HCT116 (cell line): ENCODE results near the gene METTL3. TPM values are rescaled to one million over a fixed set of nuclear protein-coding genes. Genes with fewer than 3 reads are reported as not detected.

ENCODE experiments used
- ATAC-seq: fragments of 200-7000 bp; cut with Tn5 transposase; 2 replicates; pipeline ENCODE4 v1.9.1; 2020; ENCODE audit warnings: mild to moderate bottlenecking, moderate library complexity
- BruUV-seq: library from RNA; stranded (reverse); fragments of 400-500 nt; replicated peaks from 2 replicates; lab custom pipeline; 2021; lab: Mats Ljungman, UMichigan
- CTCF ChIA-PET: fragments of 300-600 bp; sonication (Branson Sonifier 250); formaldehyde crosslinking; loops from one replicate; lab custom pipeline; 2021; ENCODE audit warnings: antibody characterized with exemption; lab: Charles Lee
- POLR2A ChIA-PET: fragments of 300-600, 350-600 bp; sonication (Branson Sonifier 250); formaldehyde crosslinking; loops from one replicate; lab custom pipeline; 2021; ENCODE audit warnings: antibody characterized with exemption; lab: Charles Lee
- RAD21 ChIA-PET, 2 experiments: fragments of 300-600 bp; sonication (Branson Sonifier 250); formaldehyde crosslinking; loops; one replicate each; lab custom pipeline; 2023; ENCODE audit warnings: low total read pairs in 2 of 2; ENCODE audit not compliant: uncharacterized antibody in 2 of 2, unreplicated experiment in 2 of 2, low non-redundant PET in 1 of 2; lab: Charles Lee
- DNase-seq: peaks from one replicate; pipeline ENCODE4 v3.0.0-alpha.2; 2010; ENCODE audit warnings: low read depth, low spot score
- H2AFZ ChIP-seq: fragments of 200-600 bp; shearing (Covaris generic), sonication (generic); 2 replicates; pipeline ENCODE4 v1.6.1; 2017; ENCODE audit warnings: low read depth, mixed run types, mixed read lengths, antibody characterized with exemption, low read length; ENCODE audit not compliant: poor library complexity, severe bottlenecking
- H3K27ac ChIP-seq: 2 replicates; pipeline ENCODE4 v1.5.1; 2012; ENCODE audit warnings: low read depth, low read length
- H3K27me3 ChIP-seq: fragments of 200-600 bp; sonication (generic); 2 replicates; pipeline ENCODE4 v1.6.1; 2016; ENCODE audit warnings: mixed run types, low read length, mixed read lengths; ENCODE audit not compliant: insufficient read depth
- H3K36me3 ChIP-seq, 2 experiments: fragments of 200-500 bp in 1 of 2; fragments of 200-600 bp in 1 of 2; sonication (Bioruptor generic) in 1 of 2; sonication (generic) in 1 of 2; 2 replicates each; pipeline versions ENCODE4 v1.5.1 to v1.6.1; 2014 to 2016; ENCODE audit warnings: low read length in 2 of 2, inconsistent platforms in 1 of 2, mixed read lengths in 1 of 2, mixed run types in 1 of 2; ENCODE audit not compliant: insufficient read depth in 2 of 2, control insufficient read depth in 1 of 2
- H3K4me1 ChIP-seq, 2 experiments: fragments of 200-600 bp in 1 of 2; sonication (generic) in 1 of 2; 2 replicates each; pipeline versions ENCODE4 v1.5.1 to v1.6.1; 2012 to 2017; ENCODE audit warnings: low read length in 2 of 2, inconsistent platforms in 1 of 2, mild to moderate bottlenecking in 1 of 2, mixed read lengths in 1 of 2, mixed run types in 1 of 2, moderate library complexity in 1 of 2; ENCODE audit not compliant: insufficient read depth in 2 of 2, control insufficient read depth in 1 of 2
- H3K4me2 ChIP-seq: fragments of 200-600 bp; sonication (generic); 2 replicates; pipeline ENCODE4 v1.6.1; 2017; ENCODE audit warnings: mixed run types, low read length, mixed read lengths
- H3K4me3 ChIP-seq, 2 experiments: fragments of 200-600 bp in 1 of 2; sonication (generic) in 1 of 2; replicated peaks in 1 of 2; 2 replicates each; pipeline ENCODE4 v1.5.1; 2011 to 2016; ENCODE audit warnings: low read length in 2 of 2, control low read depth in 1 of 2, low read depth in 1 of 2, mild to moderate bottlenecking in 1 of 2, mixed read lengths in 1 of 2, mixed run types in 1 of 2
- H3K79me2 ChIP-seq: fragments of 200-600 bp; sonication (generic); 2 replicates; pipeline ENCODE4 v1.6.1; 2017; ENCODE audit warnings: mild to moderate bottlenecking, mixed run types, low read length, moderate library complexity, mixed read lengths; ENCODE audit not compliant: insufficient read depth
- H3K9ac ChIP-seq: fragments of 200-600 bp; sonication (generic); 2 replicates; pipeline ENCODE4 v1.6.1; 2016; ENCODE audit warnings: low read length, mixed read lengths
- H3K9me2 ChIP-seq: fragments of 200-600 bp; sonication (generic), shearing (Covaris generic); 2 replicates; pipeline ENCODE4 v1.6.1; 2017; ENCODE audit warnings: mixed run types, mild to moderate bottlenecking, moderate library complexity; ENCODE audit not compliant: insufficient read depth
- H3K9me3 ChIP-seq, 2 experiments: fragments of 200-500 bp in 1 of 2; fragments of 200-600 bp in 1 of 2; sonication (Bioruptor generic) in 1 of 2; sonication (generic) in 1 of 2; 2 replicates each; pipeline ENCODE4 v1.6.1; 2014 to 2017; ENCODE audit warnings: low read length in 2 of 2, mixed read lengths in 2 of 2, inconsistent platforms in 1 of 2, low read depth in 1 of 2, mild to moderate bottlenecking in 1 of 2, mixed run types in 1 of 2, moderate library complexity in 1 of 2; ENCODE audit not compliant: control insufficient read depth in 1 of 2, insufficient read depth in 1 of 2
- H4K20me1 ChIP-seq: fragments of 200-600 bp; sonication (generic), shearing (Covaris generic); 2 replicates; pipeline ENCODE4 v1.6.1; 2017; ENCODE audit warnings: mixed run types, mild to moderate bottlenecking, moderate library complexity; ENCODE audit not compliant: insufficient read depth
- ATF3 ChIP-seq: IDR thresholded peaks from 2 replicates; pipeline ENCODE4 v1.6.1; 2012
- CBX3 ChIP-seq: IDR thresholded peaks from 2 replicates; pipeline ENCODE4 v1.6.1; 2012; ENCODE audit warnings: low read depth
- CEBPB ChIP-seq: IDR thresholded peaks from 2 replicates; pipeline ENCODE4 v1.6.1; 2012; ENCODE audit warnings: low read depth
- EGR1 ChIP-seq: IDR thresholded peaks from 2 replicates; pipeline ENCODE4 v1.6.1; 2012; ENCODE audit warnings: low read depth
- ELF1 ChIP-seq: IDR thresholded peaks from 2 replicates; pipeline ENCODE4 v1.6.1; 2012; ENCODE audit warnings: low read depth, borderline replicate concordance
- EZH2 ChIP-seq: fragments of 200-600 bp; sonication (generic); IDR thresholded peaks from 2 replicates; pipeline ENCODE4 v1.6.1; 2017; ENCODE audit warnings: antibody characterized with exemption, mixed run types
- EZH2phosphoT487 ChIP-seq: fragments of 200-600 bp; IDR thresholded peaks from 2 replicates; pipeline ENCODE4 v1.6.1; 2018; ENCODE audit warnings: antibody characterized with exemption, borderline replicate concordance
- FOSL1 ChIP-seq: IDR thresholded peaks from 2 replicates; pipeline ENCODE4 v1.6.1; 2012; ENCODE audit warnings: low read depth
- JUND ChIP-seq: IDR thresholded peaks from 2 replicates; pipeline ENCODE4 v1.6.1; 2012
- MAX ChIP-seq: IDR thresholded peaks from 2 replicates; pipeline ENCODE4 v1.6.1; 2012
- POLR2A ChIP-seq: IDR thresholded peaks from 2 replicates; pipeline ENCODE4 v1.7.0; 2011; ENCODE audit warnings: borderline replicate concordance; ENCODE audit not compliant: insufficient read depth, insufficient read length; ENCODE audit errors: extremely low read depth
- POLR2AphosphoS5 ChIP-seq: IDR thresholded peaks from 2 replicates; pipeline ENCODE4 v1.6.1; 2011; ENCODE audit warnings: mild to moderate bottlenecking, low read depth, low read length, moderate library complexity
- RAD21 ChIP-seq: IDR thresholded peaks from 2 replicates; pipeline ENCODE4 v1.6.1; 2012; ENCODE audit warnings: low read depth, mild to moderate bottlenecking
- SIN3A ChIP-seq: IDR thresholded peaks from 2 replicates; pipeline ENCODE4 v1.6.1; 2012; ENCODE audit warnings: low read depth
- SP1 ChIP-seq: IDR thresholded peaks from 2 replicates; pipeline ENCODE4 v1.6.1; 2012; ENCODE audit warnings: low read depth
- SRF ChIP-seq: IDR thresholded peaks from 2 replicates; pipeline ENCODE4 v1.6.1; 2012; ENCODE audit warnings: low read depth
- TCF7L2 ChIP-seq: IDR thresholded peaks from 2 replicates; pipeline ENCODE4 v1.7.0; 2011; ENCODE audit warnings: borderline replicate concordance, inconsistent platforms; ENCODE audit not compliant: insufficient read depth, insufficient read length; ENCODE audit errors: extremely low read depth
- YY1 ChIP-seq: IDR thresholded peaks from 2 replicates; pipeline ENCODE4 v1.6.1; 2011; ENCODE audit warnings: low read length, low read depth, moderate library complexity, mild to moderate bottlenecking; ENCODE audit not compliant: insufficient replicate concordance; ENCODE audit errors: extremely low read depth
- ZBTB33 ChIP-seq: IDR thresholded peaks from 2 replicates; pipeline ENCODE4 v1.6.1; 2011; ENCODE audit warnings: mild to moderate bottlenecking, low read length, moderate library complexity; ENCODE audit not compliant: insufficient replicate concordance; ENCODE audit errors: extremely low read depth
- ZNF274 ChIP-seq: fragments of 200-500 bp; sonication (Bioruptor generic); IDR thresholded peaks from 2 replicates; pipeline ENCODE4 v1.6.1; 2014; ENCODE audit warnings: mild to moderate bottlenecking, low read depth, low read length, inconsistent platforms
- intact Hi-C: fragments of 100-400 bp; cut with micrococcal nuclease; formaldehyde crosslinking; loops from 2 replicates; pipeline ENCODE4 v1.10.0; 2022
- total RNA-seq: library from RNA; stranded (reverse); gene quantifications from one replicate; pipeline ENCODE4 v1.2.1, GENCODE V29; 2021; ENCODE audit not compliant: unreplicated experiment
- TF ChIP-seq, protein P1 (sequence below): IDR thresholded peaks from 2 replicates; pipeline ENCODE4 v1.6.1; 2012; ENCODE audit warnings: low read depth

METTL3 gene
- total RNA-seq, 1 experiment from 2014 or later: 62.3 TPM

DNA sequence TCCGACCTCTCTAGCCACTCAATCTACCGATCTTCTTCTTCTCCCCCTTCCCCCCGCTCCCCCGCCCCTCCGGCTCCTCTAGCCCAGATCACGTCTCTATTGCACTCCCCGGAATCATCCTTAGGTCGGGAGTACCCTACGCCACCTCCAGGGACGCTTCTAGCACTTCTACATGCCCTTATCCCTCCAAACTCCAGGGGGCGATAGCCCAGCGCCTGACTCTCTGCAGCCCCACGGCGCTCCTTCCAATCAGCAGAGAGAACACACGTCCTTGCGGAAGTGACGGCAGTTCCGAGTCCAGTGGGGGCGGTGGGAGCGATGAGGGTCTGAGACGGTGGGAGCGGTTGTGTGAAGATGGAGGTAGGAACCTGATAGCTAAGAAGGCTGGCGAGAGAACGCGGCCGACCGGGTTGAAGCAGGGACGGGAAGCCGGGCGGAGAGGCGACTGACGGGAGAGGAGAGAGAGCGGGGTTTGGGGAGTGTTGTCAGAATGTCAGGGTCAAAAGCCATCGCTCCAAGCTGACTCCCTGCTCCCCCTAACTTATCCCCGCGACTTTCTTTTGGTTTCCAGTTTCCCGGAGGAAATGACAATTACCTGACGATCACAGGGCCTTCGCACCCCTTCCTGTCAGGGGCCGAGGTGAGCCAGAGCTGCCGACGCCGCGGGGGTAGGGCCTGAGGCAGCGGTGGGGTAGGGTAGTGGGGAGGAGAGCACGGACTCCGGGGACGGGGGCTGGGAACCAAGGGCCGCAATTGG is 34.0 kb downstream of the METTL3 start, which contains the start of the genes RAB2B and TOX4:
RAB2B (minus strand) TSS at position 35 of the 757 bp plus-strand sequence. CDS start 87 bp downstream, outside the sequence.
TOX4 (plus strand) TSS at position 271 of the 757 bp plus-strand sequence; CDS start at position 355, 84 bp downstream.
- ChIA-PET CTCF (interaction anchor here (0.6 to 2.7 kb wide), 7 partner anchors 11 to 96 kb away, joined by 3 to 8 read pairs (median 4); partner anchors contain the start of genes CHD8 and SUPT16H), POLR2A (interaction anchor here (0.6 to 1.3 kb wide), 5 partner anchors 21 to 1980 kb away, joined by 3 to 9 read pairs (median 3); partner anchors contain the start of genes CHD8 and METTL3), RAD21 (no interaction called here)
- H3K9me3 ChIP-seq: no peaks in the 10 kb centered on the region
- no peaks in the 10 kb centered on the region for H3K9me2 ChIP-seq
- H3K27ac ChIP-seq: peak within 1 kb of the TSS; percentile 59
- ATAC-seq: peak; percentile 96
- peaks cover 8 to 14% of the 10 kb centered on the region in 2 experiments for H3K4me1 ChIP-seq
- no peaks in the 10 kb centered on the region for H4K20me1 ChIP-seq
- peaks cover 43% of the 10 kb centered on the region for H3K79me2 ChIP-seq
- H2AFZ ChIP-seq: peak within 1 kb of the TSS; percentile 81
- H3K36me3 ChIP-seq: peaks cover 5 to 13% of the 10 kb centered on the region in 2 experiments; a peak in 2 of 4 replicates
- H3K4me3 ChIP-seq: peak within 1 kb of the TSS; percentile 97 to 99
- peak within 1 kb of the TSS; percentile 80 for H3K9ac ChIP-seq
- BruUV-seq: TSS peak; percentile 61
- no peaks in the 10 kb centered on the region for H3K27me3 ChIP-seq
- H3K4me2 ChIP-seq: peak within 1 kb of the TSS; percentile 78
- intact Hi-C loops: loop anchor here (1.0 to 2.0 kb wide), 3 partner anchors 21 to 40 kb away; partner anchors contain the start of genes CHD8 and METTL3
- peak; percentile 97 for DNase-seq
- TF ChIP-seq SRF (no peak), ZBTB33 (no peak), JUND (no peak), POLR2A (no peak), RAD21 (no peak), FOSL1 (no peak), SIN3A (peak; percentile 48), YY1 (peak; percentile 63), EGR1 (peak; percentile 52; the same call in 1 of the 2 replicates), EZH2 (no peak), CEBPB (no peak), MAX (no peak), ZNF274 (no peak), ATF3 (no peak), POLR2AphosphoS5 (peak; percentile 73), TCF7L2 (no peak), ELF1 (peak; percentile 74), EZH2phosphoT487 (no peak), SP1 (peak; percentile 69), CBX3 (0 out of 2 replicates have a peak, but pooled peaks have one; percentile 44)
- TF ChIP-seq, protein P1, sequence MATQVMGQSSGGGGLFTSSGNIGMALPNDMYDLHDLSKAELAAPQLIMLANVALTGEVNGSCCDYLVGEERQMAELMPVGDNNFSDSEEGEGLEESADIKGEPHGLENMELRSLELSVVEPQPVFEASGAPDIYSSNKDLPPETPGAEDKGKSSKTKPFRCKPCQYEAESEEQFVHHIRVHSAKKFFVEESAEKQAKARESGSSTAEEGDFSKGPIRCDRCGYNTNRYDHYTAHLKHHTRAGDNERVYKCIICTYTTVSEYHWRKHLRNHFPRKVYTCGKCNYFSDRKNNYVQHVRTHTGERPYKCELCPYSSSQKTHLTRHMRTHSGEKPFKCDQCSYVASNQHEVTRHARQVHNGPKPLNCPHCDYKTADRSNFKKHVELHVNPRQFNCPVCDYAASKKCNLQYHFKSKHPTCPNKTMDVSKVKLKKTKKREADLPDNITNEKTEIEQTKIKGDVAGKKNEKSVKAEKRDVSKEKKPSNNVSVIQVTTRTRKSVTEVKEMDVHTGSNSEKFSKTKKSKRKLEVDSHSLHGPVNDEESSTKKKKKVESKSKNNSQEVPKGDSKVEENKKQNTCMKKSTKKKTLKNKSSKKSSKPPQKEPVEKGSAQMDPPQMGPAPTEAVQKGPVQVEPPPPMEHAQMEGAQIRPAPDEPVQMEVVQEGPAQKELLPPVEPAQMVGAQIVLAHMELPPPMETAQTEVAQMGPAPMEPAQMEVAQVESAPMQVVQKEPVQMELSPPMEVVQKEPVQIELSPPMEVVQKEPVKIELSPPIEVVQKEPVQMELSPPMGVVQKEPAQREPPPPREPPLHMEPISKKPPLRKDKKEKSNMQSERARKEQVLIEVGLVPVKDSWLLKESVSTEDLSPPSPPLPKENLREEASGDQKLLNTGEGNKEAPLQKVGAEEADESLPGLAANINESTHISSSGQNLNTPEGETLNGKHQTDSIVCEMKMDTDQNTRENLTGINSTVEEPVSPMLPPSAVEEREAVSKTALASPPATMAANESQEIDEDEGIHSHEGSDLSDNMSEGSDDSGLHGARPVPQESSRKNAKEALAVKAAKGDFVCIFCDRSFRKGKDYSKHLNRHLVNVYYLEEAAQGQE: no peak
